Calu3 (cell line): ENCODE data around the gene RAB11FIP2. TPM values are rescaled to one million over a fixed set of nuclear protein-coding genes. Genes with fewer than 3 reads are reported as not detected.

Experiments
- BruUV-seq: library from RNA; stranded (reverse); fragments of 400-500 nt; replicated peaks from 2 replicates; lab custom pipeline; 2021; lab: Mats Ljungman, UMichigan
- CTCF ChIA-PET: fragments of 300-600 bp; sonication (Branson Sonifier 250); formaldehyde crosslinking; loops from one replicate; lab custom pipeline; 2022; ENCODE audit warnings: antibody characterized with exemption; lab: Charles Lee
- DNase-seq: peaks from one replicate; pipeline ENCODE4 v3.0.0; 2022
- H3K27ac Mint-ChIP-seq: one replicate; pipeline ENCODE4 v1.8.0; 2022; ENCODE audit warnings: mixed read lengths; ENCODE audit not compliant: unreplicated experiment
- H3K27me3 Mint-ChIP-seq: one replicate; pipeline ENCODE4 v1.8.0; 2022; ENCODE audit warnings: mixed read lengths; ENCODE audit not compliant: unreplicated experiment
- H3K36me3 Mint-ChIP-seq: one replicate; pipeline ENCODE4 v1.8.0; 2022; ENCODE audit warnings: mild to moderate bottlenecking, moderate library complexity, mixed read lengths; ENCODE audit not compliant: insufficient read depth, unreplicated experiment
- H3K4me1 Mint-ChIP-seq: one replicate; pipeline ENCODE4 v1.8.0; 2022; ENCODE audit warnings: mild to moderate bottlenecking, low read depth, mixed read lengths; ENCODE audit not compliant: unreplicated experiment
- H3K4me3 Mint-ChIP-seq: one replicate; pipeline ENCODE4 v1.8.0; 2022; ENCODE audit warnings: mild to moderate bottlenecking, low read depth, moderate library complexity, mixed read lengths; ENCODE audit not compliant: unreplicated experiment
- H3K9me3 Mint-ChIP-seq: one replicate; pipeline ENCODE4 v1.8.0; 2022; ENCODE audit warnings: low read depth, mixed read lengths; ENCODE audit not compliant: unreplicated experiment
- intact Hi-C: fragments of 100-400 bp; cut with micrococcal nuclease; formaldehyde crosslinking; loops from one replicate; pipeline ENCODE4 v1.10.0; 2022; ENCODE audit not compliant: unreplicated experiment
- total RNA-seq: library from RNA; stranded (reverse); gene quantifications from 2 replicates; pipeline ENCODE4 v1.2.3, GENCODE V29; 2022
- TF ChIP-seq, protein P1 (sequence below): fragments of 200-600 bp; IDR thresholded peaks from one replicate; pipeline ENCODE4 v1.8.0; 2022; ENCODE audit warnings: antibody characterized with exemption; ENCODE audit not compliant: unreplicated experiment

Gene RAB11FIP2
- total RNA-seq, 1 experiment from 2014 or later, result 11.0 TPM

- no TSS peak for BruUV-seq
- Mint-ChIP-seq H3K27me3 (no peaks in the 10 kb centered on the region), H3K27ac (no peak overlapping the region), H3K4me1 (no peaks in the 10 kb centered on the region), H3K9me3 (no peaks in the 10 kb centered on the region), H3K36me3 (no peaks in the 10 kb centered on the region), H3K4me3 (no peak overlapping the region)
- intact Hi-C loops, result no loop called here
- TF ChIP-seq, protein P1, sequence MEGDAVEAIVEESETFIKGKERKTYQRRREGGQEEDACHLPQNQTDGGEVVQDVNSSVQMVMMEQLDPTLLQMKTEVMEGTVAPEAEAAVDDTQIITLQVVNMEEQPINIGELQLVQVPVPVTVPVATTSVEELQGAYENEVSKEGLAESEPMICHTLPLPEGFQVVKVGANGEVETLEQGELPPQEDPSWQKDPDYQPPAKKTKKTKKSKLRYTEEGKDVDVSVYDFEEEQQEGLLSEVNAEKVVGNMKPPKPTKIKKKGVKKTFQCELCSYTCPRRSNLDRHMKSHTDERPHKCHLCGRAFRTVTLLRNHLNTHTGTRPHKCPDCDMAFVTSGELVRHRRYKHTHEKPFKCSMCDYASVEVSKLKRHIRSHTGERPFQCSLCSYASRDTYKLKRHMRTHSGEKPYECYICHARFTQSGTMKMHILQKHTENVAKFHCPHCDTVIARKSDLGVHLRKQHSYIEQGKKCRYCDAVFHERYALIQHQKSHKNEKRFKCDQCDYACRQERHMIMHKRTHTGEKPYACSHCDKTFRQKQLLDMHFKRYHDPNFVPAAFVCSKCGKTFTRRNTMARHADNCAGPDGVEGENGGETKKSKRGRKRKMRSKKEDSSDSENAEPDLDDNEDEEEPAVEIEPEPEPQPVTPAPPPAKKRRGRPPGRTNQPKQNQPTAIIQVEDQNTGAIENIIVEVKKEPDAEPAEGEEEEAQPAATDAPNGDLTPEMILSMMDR, result no peak
- DNase-seq, result no peak
- CTCF ChIA-PET, result no interaction called here
These were observed 10.6 kb upstream of the RAB11FIP2 start for GRCh38 chr10:118057361-118057760.

- no TSS peak for BruUV-seq
- H3K27me3 Mint-ChIP-seq, result no peaks in the 10 kb centered on the region
- intact Hi-C loops, result no loop called here
- H3K4me3 Mint-ChIP-seq, result no peak overlapping the region
- TF ChIP-seq, protein P1, result no peak
- no peak for DNase-seq
- H3K9me3 Mint-ChIP-seq, result no peaks in the 10 kb centered on the region
- CTCF ChIA-PET, result interaction anchor here (1.5 kb wide), 1 partner anchor 9 kb away, joined by 3 read pairs; no protein-coding TSS in a partner anchor
- no peaks in the 10 kb centered on the region for H3K4me1 Mint-ChIP-seq
- H3K36me3 Mint-ChIP-seq, result no peaks in the 10 kb centered on the region
- H3K27ac Mint-ChIP-seq, result no peak overlapping the region
These were observed 7.6 kb upstream of the RAB11FIP2 start for GRCh38 chr10:118054383-118054782.

- H3K4me1 Mint-ChIP-seq, result no peaks in the 10 kb centered on the region
- intact Hi-C loops, result no loop called here
- no peak overlapping the region for H3K4me3 Mint-ChIP-seq
- no peak overlapping the region for H3K27ac Mint-ChIP-seq
- no TSS peak for BruUV-seq
- no peaks in the 10 kb centered on the region for H3K36me3 Mint-ChIP-seq
- TF ChIP-seq, protein P1, result no peak
- no peaks in the 10 kb centered on the region for H3K27me3 Mint-ChIP-seq
- CTCF ChIA-PET, result no interaction called here
- no peaks in the 10 kb centered on the region for H3K9me3 Mint-ChIP-seq
- DNase-seq, result no peak
These were observed 6.1 kb upstream of the RAB11FIP2 start for GRCh38 chr10:118052816-118053215.

DNA sequence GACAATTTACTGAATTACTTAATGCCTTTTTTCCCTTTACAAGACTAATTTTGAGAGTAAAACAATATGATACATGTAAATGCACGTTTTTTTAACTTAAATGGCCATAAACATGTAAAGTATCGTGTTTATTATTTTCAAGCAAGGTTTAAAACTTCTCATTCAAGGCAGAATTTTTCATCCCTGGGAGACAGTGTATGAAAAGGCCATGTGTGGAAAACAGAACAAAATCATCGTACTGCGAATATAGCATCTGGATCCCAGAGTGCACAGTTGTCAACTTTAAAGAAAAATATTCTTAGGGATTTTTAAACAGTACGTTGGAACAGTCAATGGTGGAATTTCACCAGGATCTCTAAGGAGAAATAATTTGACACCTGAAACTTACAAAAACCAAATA lies 1.1 kb upstream of the RAB11FIP2 start:
- peaks cover 22% of the 10 kb centered on the region for H3K36me3 Mint-ChIP-seq
- no TSS peak for BruUV-seq
- H3K27me3 Mint-ChIP-seq, result no peaks in the 10 kb centered on the region
- no peak overlapping the region for H3K4me3 Mint-ChIP-seq
- no peaks in the 10 kb centered on the region for H3K9me3 Mint-ChIP-seq
- DNase-seq, result no peak
- CTCF ChIA-PET, result no interaction called here
- peaks cover 8% of the 10 kb centered on the region for H3K4me1 Mint-ChIP-seq
- H3K27ac Mint-ChIP-seq, result no peak overlapping the region
- intact Hi-C loops, result no loop called here
- TF ChIP-seq, protein P1, result no peak
